Mesenchymal stem cell (in vitro differentiated cells and primary cell): ENCODE data around the gene NRP1.

ENCODE experiments used
- DNase-seq: peaks from one replicate; pipeline ENCODE4 v3.0.0-alpha.2; 2013
- H2AFZ ChIP-seq: one replicate; pipeline ENCODE4 v1.6.1; 2013; ENCODE audit warnings: low read depth, mild to moderate bottlenecking, control low read depth, inconsistent platforms, low read length, moderate library complexity
- H2AK5ac ChIP-seq: 2 replicates; pipeline ENCODE4 v1.6.1; 2013; ENCODE audit warnings: low read length, moderate library complexity, mild to moderate bottlenecking, inconsistent platforms; ENCODE audit not compliant: severe bottlenecking
- H2BK120ac ChIP-seq: one replicate; pipeline ENCODE4 v1.6.1; 2013; ENCODE audit warnings: low read depth, mild to moderate bottlenecking, inconsistent platforms, low read length, moderate library complexity
- H2BK12ac ChIP-seq, 2 experiments: one replicate each; pipeline ENCODE4 v1.6.1; 2013; ENCODE audit warnings: inconsistent platforms in 2 of 2, low read length in 2 of 2, mild to moderate bottlenecking in 2 of 2, moderate library complexity in 2 of 2, control low read depth in 1 of 2
- H2BK15ac ChIP-seq: one replicate; pipeline ENCODE4 v1.6.1; 2013; ENCODE audit warnings: mild to moderate bottlenecking, low read depth, inconsistent platforms; ENCODE audit not compliant: poor library complexity, severe bottlenecking
- H2BK5ac ChIP-seq: 2 replicates; pipeline ENCODE4 v1.6.1; 2013; ENCODE audit warnings: low read depth, mild to moderate bottlenecking, low read length, control low read depth, inconsistent platforms; ENCODE audit not compliant: poor library complexity, severe bottlenecking
- H3K14ac ChIP-seq, 2 experiments: one replicate each; pipeline ENCODE4 v1.6.1; 2013; ENCODE audit warnings: inconsistent platforms in 2 of 2, low read length in 2 of 2, control low read depth in 1 of 2, mild to moderate bottlenecking in 1 of 2, moderate library complexity in 1 of 2
- H3K18ac ChIP-seq, 2 experiments: one replicate each; pipeline ENCODE4 v1.6.1; 2013; ENCODE audit warnings: inconsistent platforms in 2 of 2, low read length in 2 of 2, control low read depth in 1 of 2, low read depth in 1 of 2, mild to moderate bottlenecking in 1 of 2
- H3K23ac ChIP-seq, 2 experiments: one replicate each; pipeline ENCODE4 v1.6.1; 2013; ENCODE audit warnings: inconsistent platforms in 2 of 2, low read length in 2 of 2, mild to moderate bottlenecking in 2 of 2, moderate library complexity in 2 of 2, control low read depth in 1 of 2
- H3K27ac ChIP-seq: 2 replicates; pipeline ENCODE4 v1.5.1; 2013; ENCODE audit warnings: mild to moderate bottlenecking, moderate library complexity, low read length, control low read depth, inconsistent platforms; ENCODE audit not compliant: poor library complexity, severe bottlenecking
- H3K27me3 ChIP-seq, 2 experiments: 2 replicates each; pipeline versions ENCODE4 v1.6.1 to v1.7.0; 2013; ENCODE audit warnings: low read length in 2 of 2, mild to moderate bottlenecking in 2 of 2, moderate library complexity in 2 of 2, control low read depth in 1 of 2, inconsistent platforms in 1 of 2; ENCODE audit not compliant: control insufficient read depth in 1 of 2, insufficient read depth in 1 of 2
- H3K36me3 ChIP-seq, 2 experiments: 2 replicates each; pipeline versions ENCODE4 v1.6.1 to v1.7.0; 2013; ENCODE audit warnings: low read length in 2 of 2, control low read depth in 1 of 2, inconsistent platforms in 1 of 2, low read depth in 1 of 2, mild to moderate bottlenecking in 1 of 2; ENCODE audit not compliant: insufficient read depth in 2 of 2, control insufficient read depth in 1 of 2
- H3K4ac ChIP-seq, 2 experiments: one replicate each; pipeline ENCODE4 v1.6.1; 2013; ENCODE audit warnings: inconsistent platforms in 2 of 2, low read length in 2 of 2, mild to moderate bottlenecking in 2 of 2, moderate library complexity in 2 of 2, control low read depth in 1 of 2, low read depth in 1 of 2
- H3K4me1 ChIP-seq: 2 replicates; pipeline ENCODE4 v1.6.1; 2013; ENCODE audit warnings: low read depth, low read length, control low read depth; ENCODE audit not compliant: control insufficient read depth, insufficient read depth
- H3K4me2 ChIP-seq: 2 replicates; pipeline ENCODE4 v1.6.1; 2013; ENCODE audit warnings: low read length, mild to moderate bottlenecking, inconsistent platforms; ENCODE audit not compliant: poor library complexity, severe bottlenecking
- H3K4me3 ChIP-seq, 2 experiments: 2 replicates each; pipeline versions ENCODE4 v1.5.1 to v1.7.0; 2013; ENCODE audit warnings: low read length in 2 of 2, mild to moderate bottlenecking in 2 of 2, control low read depth in 1 of 2, low read depth in 1 of 2; ENCODE audit not compliant: insufficient read depth in 1 of 2
- H3K79me1 ChIP-seq: replicated peaks from 2 replicates; pipeline ENCODE4 v1.6.1; 2013; ENCODE audit warnings: mild to moderate bottlenecking, control low read depth, low read length, inconsistent platforms; ENCODE audit not compliant: poor library complexity, severe bottlenecking
- H3K9ac ChIP-seq: 2 replicates; pipeline ENCODE4 v1.7.0; 2013; ENCODE audit warnings: mild to moderate bottlenecking, low read length, moderate library complexity
- H3K9me3 ChIP-seq: 2 replicates; pipeline ENCODE4 v1.7.0; 2013; ENCODE audit warnings: mild to moderate bottlenecking, low read length; ENCODE audit not compliant: control insufficient read depth
- H4K8ac ChIP-seq: one replicate; pipeline ENCODE4 v1.6.1; 2013; ENCODE audit warnings: inconsistent platforms, mild to moderate bottlenecking, low read length, moderate library complexity
- H4K91ac ChIP-seq: one replicate; pipeline ENCODE4 v1.6.1; 2013; ENCODE audit warnings: mild to moderate bottlenecking, low read length, inconsistent platforms
- WGBS: methylation state at CpG from one replicate; pipeline ENCODE4 v1.1.7; 2013; ENCODE audit warnings: mixed read lengths; 5-methylcytosine and 5-hydroxymethylcytosine counted together

The NRP1 gene

GRCh38 chr10:33152750-33153149 lies 181.7 kb downstream of the NRP1 start:
- Histone ChIP-seq H3K36me3 (no peaks in the 10 kb centered on the region), H3K4me2 (no peak overlapping the region), H2AFZ (no peak overlapping the region), H3K4me1 (peaks cover 1% of the 10 kb centered on the region), H3K27ac (no peak overlapping the region), H3K9me3 (peaks cover 3% of the 10 kb centered on the region), H3K79me1 (no peaks in the 10 kb centered on the region), H2BK12ac (no peak overlapping the region), H3K18ac (no peak overlapping the region), H3K4me3 (no peak overlapping the region), H2BK5ac (no peak overlapping the region), H2AK5ac (no peak overlapping the region), H4K91ac (no peak overlapping the region), H3K9ac (no peak overlapping the region), H3K4ac (no peak overlapping the region), H2BK15ac (no peak overlapping the region), H3K27me3 (no peaks in the 10 kb centered on the region), H4K8ac (no peak overlapping the region), H3K14ac (no peak overlapping the region), H2BK120ac (no peak overlapping the region), H3K23ac (no peak overlapping the region)
- 97% methylated on average over 3 of the region's 4 CpGs for WGBS
- DNase-seq, result no peak

DNA sequence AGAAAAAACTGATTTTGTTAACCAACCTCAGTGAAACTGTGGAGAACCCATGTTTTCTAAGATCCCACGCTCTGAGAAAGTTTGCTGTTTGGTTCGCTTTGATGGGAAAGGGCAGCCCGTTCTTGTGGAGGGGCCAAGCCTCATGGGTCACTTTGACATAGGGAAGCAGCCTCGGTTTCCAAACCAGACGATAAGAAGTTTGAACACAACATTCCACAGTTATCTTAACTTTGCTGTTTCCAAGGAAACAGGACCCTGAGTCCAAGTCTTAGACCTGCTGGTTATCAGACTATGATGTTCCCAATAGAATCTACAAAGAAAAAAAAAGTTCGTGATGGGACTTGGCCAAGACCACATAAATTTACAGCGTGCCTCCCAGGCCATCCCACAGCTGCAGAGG lies 182.3 kb downstream of the NRP1 start:
- no peak overlapping the region for H3K4me2 ChIP-seq
- H4K91ac ChIP-seq, result no peak overlapping the region
- 93% methylated on average over 7 of the region's 7 CpGs for WGBS
- H2AFZ ChIP-seq, result no peak overlapping the region
- H3K9ac ChIP-seq, result no peak overlapping the region
- no peak overlapping the region for H2BK120ac ChIP-seq
- no peaks in the 10 kb centered on the region for H3K36me3 ChIP-seq
- no peaks in the 10 kb centered on the region for H3K79me1 ChIP-seq
- DNase-seq, result no peak
- no peak overlapping the region for H3K4ac ChIP-seq
- no peak overlapping the region for H3K23ac ChIP-seq
- H3K27ac ChIP-seq, result no peak overlapping the region
- H4K8ac ChIP-seq, result no peak overlapping the region
- peaks cover 1% of the 10 kb centered on the region for H3K4me1 ChIP-seq
- H2BK12ac ChIP-seq, result no peak overlapping the region
- H2BK5ac ChIP-seq, result no peak overlapping the region
- H2BK15ac ChIP-seq, result no peak overlapping the region
- H2AK5ac ChIP-seq, result peak overlapping the region; percentile 53
- H3K18ac ChIP-seq, result no peak overlapping the region
- no peaks in the 10 kb centered on the region for H3K27me3 ChIP-seq
- no peak overlapping the region for H3K4me3 ChIP-seq
- H3K9me3 ChIP-seq, result peaks cover 5% of the 10 kb centered on the region
- H3K14ac ChIP-seq, result no peak overlapping the region

GRCh38 chr10:33151344-33151864 lies 183.1 kb downstream of the NRP1 start:
- Histone ChIP-seq H3K79me1 (no peaks in the 10 kb centered on the region), H4K8ac (no peak overlapping the region), H2AFZ (no peak overlapping the region), H2BK120ac (no peak overlapping the region), H4K91ac (no peak overlapping the region), H3K4me2 (no peak overlapping the region), H3K23ac (no peak overlapping the region), H3K4ac (no peak overlapping the region), H3K14ac (no peak overlapping the region), H3K27ac (no peak overlapping the region), H2BK5ac (no peak overlapping the region), H3K36me3 (no peaks in the 10 kb centered on the region), H3K18ac (no peak overlapping the region), H3K27me3 (no peaks in the 10 kb centered on the region), H3K9ac (no peak overlapping the region), H3K4me1 (peaks cover 1% of the 10 kb centered on the region), H2AK5ac (peak overlapping the region; percentile 4), H3K4me3 (no peak overlapping the region), H2BK12ac (no peak overlapping the region), H2BK15ac (no peak overlapping the region), H3K9me3 (peaks cover 5% of the 10 kb centered on the region)
- no peak for DNase-seq
- 98% methylated on average over 3 of the region's 3 CpGs for WGBS

DNA sequence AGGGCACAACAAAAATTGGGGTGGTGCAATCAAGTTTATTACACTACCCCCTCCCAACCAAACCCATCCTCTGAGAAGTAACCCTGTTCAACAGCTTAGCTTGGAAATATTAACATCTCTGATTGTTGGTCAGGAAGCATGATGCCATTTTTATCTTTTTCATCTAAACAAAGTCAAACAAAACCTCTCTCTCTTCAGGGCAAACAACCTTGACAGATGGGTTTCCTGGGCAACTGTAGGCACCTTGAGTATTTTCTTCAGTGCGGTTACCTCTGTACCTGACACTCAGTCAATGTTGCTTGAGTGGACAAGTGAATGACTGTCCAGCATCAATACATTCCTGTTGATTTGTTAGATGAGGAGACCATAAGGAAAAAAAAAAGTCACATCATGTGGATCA lies 183.6 kb downstream of the NRP1 start:
- Histone ChIP-seq H3K14ac (no peak overlapping the region), H2BK15ac (no peak overlapping the region), H2BK120ac (no peak overlapping the region), H2AK5ac (no peak overlapping the region), H3K23ac (no peak overlapping the region), H2BK5ac (no peak overlapping the region), H4K91ac (no peak overlapping the region), H3K4ac (no peak overlapping the region), H3K79me1 (no peaks in the 10 kb centered on the region), H3K4me3 (no peak overlapping the region), H3K36me3 (no peaks in the 10 kb centered on the region), H3K4me2 (no peak overlapping the region), H3K9ac (no peak overlapping the region), H3K27ac (no peak overlapping the region), H3K9me3 (peaks cover 5% of the 10 kb centered on the region), H3K4me1 (peaks cover 1% of the 10 kb centered on the region), H4K8ac (no peak overlapping the region), H2AFZ (no peak overlapping the region), H3K18ac (no peak overlapping the region), H3K27me3 (no peaks in the 10 kb centered on the region), H2BK12ac (no peak overlapping the region)
- 95% methylated on average over 1 of the region's 1 CpG for WGBS
- no peak for DNase-seq
